Retina (tissue), 1 donor: ENCODE data around the gene SVEP1.

ENCODE experiments used
- DNase-seq: peaks from one replicate; pipeline ENCODE4 v3.0.0-alpha.2; 2016

SVEP1 gene

GRCh38 chr9:110520120-110520701 is 59.3 kb downstream of the SVEP1 start:
- no peak for DNase-seq

- no peak for DNase-seq
Measured at GRCh38 chr9:110517483-110517882, 62.1 kb downstream of the SVEP1 start.

GRCh38 chr9:110514897-110515296 is 64.6 kb downstream of the SVEP1 start:
- DNase-seq: no peak

GRCh38 chr9:110512817-110513216 is 66.7 kb downstream of the SVEP1 start:
- DNase-seq: no peak

- DNase-seq: no peak
Measured at GRCh38 chr9:110509792-110510191, 69.7 kb downstream of the SVEP1 start.

- DNase-seq: no peak
Measured at GRCh38 chr9:110502842-110503241, 76.7 kb downstream of the SVEP1 start.

GRCh38 chr9:110499608-110500007 is 79.9 kb downstream of the SVEP1 start:
- DNase-seq: no peak

GRCh38 chr9:110487196-110487595 is 92.3 kb downstream of the SVEP1 start:
- DNase-seq: no peak

GRCh38 chr9:110486218-110486617 is 93.3 kb downstream of the SVEP1 start:
- no peak for DNase-seq

GRCh38 chr9:110479481-110479880 is 100.1 kb downstream of the SVEP1 start:
- no peak for DNase-seq

GRCh38 chr9:110476251-110476650 is 103.3 kb downstream of the SVEP1 start:
- DNase-seq: no peak

GRCh38 chr9:110472111-110472510 is 107.4 kb downstream of the SVEP1 start:
- DNase-seq: no peak

- no peak for DNase-seq
Measured at GRCh38 chr9:110468950-110469349, 110.6 kb downstream of the SVEP1 start.

- no peak for DNase-seq
Measured at GRCh38 chr9:110465190-110465589, 114.4 kb downstream of the SVEP1 start.

GRCh38 chr9:110464321-110464720 is 115.2 kb downstream of the SVEP1 start:
- no peak for DNase-seq

- DNase-seq: no peak
Measured at GRCh38 chr9:110463499-110463898, 116.0 kb downstream of the SVEP1 start.

- no peak for DNase-seq
Measured at GRCh38 chr9:110457245-110457644, 122.3 kb downstream of the SVEP1 start.

- DNase-seq: no peak
Measured at GRCh38 chr9:110456681-110457080, 122.9 kb downstream of the SVEP1 start.

GRCh38 chr9:110455860-110456259 is 123.7 kb downstream of the SVEP1 start:
- no peak for DNase-seq

- peak; percentile 3 for DNase-seq
Measured at GRCh38 chr9:110452227-110452801, 127.2 kb downstream of the SVEP1 start.

- DNase-seq: no peak
Measured at GRCh38 chr9:110451726-110452125, 127.8 kb downstream of the SVEP1 start.

- no peak for DNase-seq
Measured at GRCh38 chr9:110447476-110447875, 132.1 kb downstream of the SVEP1 start.

- no peak for DNase-seq
Measured at GRCh38 chr9:110446171-110446570, 133.4 kb downstream of the SVEP1 start.

GRCh38 chr9:110444911-110445310 is 134.6 kb downstream of the SVEP1 start:
- no peak for DNase-seq

GRCh38 chr9:110443866-110444220 is 135.7 kb downstream of the SVEP1 start:
- DNase-seq: no peak
